Measurements from ENCODE around the gene NELL1. TPM values are rescaled to one million over a fixed set of nuclear protein-coding genes. Genes with fewer than 3 reads are reported as not detected.

Gene NELL1
- total RNA-seq, 4 donors from 2014 or later = 0.27 TPM; not detected in 3

DNA sequence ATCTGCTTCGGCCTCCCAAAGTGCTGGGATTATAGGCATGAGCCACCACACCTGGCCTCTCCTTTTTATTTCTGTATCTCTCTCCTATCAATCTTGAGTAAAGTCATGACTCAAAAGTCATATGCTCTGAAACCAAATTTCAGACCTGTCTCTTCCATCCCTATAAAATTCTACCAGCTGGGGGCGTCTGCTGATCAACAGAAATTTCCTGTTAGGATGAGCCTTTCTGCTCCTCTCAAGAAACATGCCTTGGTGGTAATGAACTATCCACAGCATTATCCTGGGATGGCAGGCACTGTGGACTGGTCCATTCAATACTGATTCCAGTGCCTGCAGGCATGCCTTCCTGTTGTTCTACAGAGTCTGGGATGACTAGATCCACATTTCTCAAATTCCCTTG is 472.6 kb downstream of the NELL1 start:
- 62% methylated on average over 2 of the region's 2 CpGs; no CpG with 5 or more reads in 1 of the 2 donors for WGBS, 2 donors (ENCODE audit: low coverage in 1 of 2)
- in situ Hi-C loops (cut with MboI; ENCODE audit: low pct_ligation_motif_present in 1 of 4, low pct_unique_long_range_greater_than_20kb in 1 of 4, low sequenced_read_pairs in 3 of 4) = no loop called here

DNA sequence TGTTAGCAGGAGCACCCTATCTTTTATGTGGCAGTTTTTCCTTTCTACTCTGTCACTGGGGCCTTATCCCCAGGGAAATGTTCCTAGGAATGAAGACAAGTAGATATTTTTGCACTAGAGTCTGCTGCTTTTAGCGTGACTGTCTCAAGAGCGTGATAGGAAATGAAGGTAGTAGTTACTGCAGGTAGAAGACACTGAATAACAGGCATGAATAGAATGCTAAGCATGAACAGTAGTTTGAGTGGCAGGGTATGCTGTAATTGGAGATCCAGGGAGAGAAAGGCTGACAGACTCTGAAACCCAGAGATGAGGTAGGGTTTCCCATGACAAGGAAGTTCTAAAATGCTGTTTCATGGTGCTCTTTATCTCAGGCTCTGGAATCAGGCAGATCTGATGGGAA is 475.1 kb downstream of the NELL1 start:
- no peak overlapping the region for H3K27ac ChIP-seq
- H3K36me3 ChIP-seq = no peaks in the 10 kb centered on the region
- WGBS, 2 donors (ENCODE audit: low coverage in 1 of 2) = 80 to 81% methylated on average over 1 to 2 of the region's 2 CpGs
- no peaks in the 10 kb centered on the region for H3K9me3 ChIP-seq
- H3K4me1 ChIP-seq = no peaks in the 10 kb centered on the region
- DNase-seq = no peak
- intact Hi-C loops (cut with DNase I; ENCODE audit: low total_unique reads) = no loop called here
- no peak overlapping the region for H3K4me3 ChIP-seq
- in situ Hi-C loops (cut with MboI; ENCODE audit: low pct_ligation_motif_present in 1 of 4, low pct_unique_long_range_greater_than_20kb in 1 of 4, low sequenced_read_pairs in 3 of 4) = no loop called here
- no peaks in the 10 kb centered on the region for H3K27me3 ChIP-seq
- no peak for TF ChIP-seq POLR2A (IDR thresholded peaks at IDR 0.05)
- no peak for TF ChIP-seq POLR2AphosphoS5 (IDR thresholded peaks at IDR 0.05)
- TF ChIP-seq EP300 (IDR thresholded peaks at IDR 0.05; ENCODE audit: low read depth) = no peak
- TF ChIP-seq, protein P1, sequence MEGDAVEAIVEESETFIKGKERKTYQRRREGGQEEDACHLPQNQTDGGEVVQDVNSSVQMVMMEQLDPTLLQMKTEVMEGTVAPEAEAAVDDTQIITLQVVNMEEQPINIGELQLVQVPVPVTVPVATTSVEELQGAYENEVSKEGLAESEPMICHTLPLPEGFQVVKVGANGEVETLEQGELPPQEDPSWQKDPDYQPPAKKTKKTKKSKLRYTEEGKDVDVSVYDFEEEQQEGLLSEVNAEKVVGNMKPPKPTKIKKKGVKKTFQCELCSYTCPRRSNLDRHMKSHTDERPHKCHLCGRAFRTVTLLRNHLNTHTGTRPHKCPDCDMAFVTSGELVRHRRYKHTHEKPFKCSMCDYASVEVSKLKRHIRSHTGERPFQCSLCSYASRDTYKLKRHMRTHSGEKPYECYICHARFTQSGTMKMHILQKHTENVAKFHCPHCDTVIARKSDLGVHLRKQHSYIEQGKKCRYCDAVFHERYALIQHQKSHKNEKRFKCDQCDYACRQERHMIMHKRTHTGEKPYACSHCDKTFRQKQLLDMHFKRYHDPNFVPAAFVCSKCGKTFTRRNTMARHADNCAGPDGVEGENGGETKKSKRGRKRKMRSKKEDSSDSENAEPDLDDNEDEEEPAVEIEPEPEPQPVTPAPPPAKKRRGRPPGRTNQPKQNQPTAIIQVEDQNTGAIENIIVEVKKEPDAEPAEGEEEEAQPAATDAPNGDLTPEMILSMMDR (IDR thresholded peaks at IDR 0.05) = no peak

More for the DNA sequence above, 472.6 kb downstream of the NELL1 start:
- no peak for TF ChIP-seq POLR2A (IDR thresholded peaks at IDR 0.05)
- TF ChIP-seq POLR2AphosphoS5 (IDR thresholded peaks at IDR 0.05) = no peak
- TF ChIP-seq, protein P1 (IDR thresholded peaks at IDR 0.05) = no peak
- no peak for TF ChIP-seq EP300 (IDR thresholded peaks at IDR 0.05; ENCODE audit: low read depth)
- Histone ChIP-seq H3K4me1 (no peaks in the 10 kb centered on the region), H3K27ac (no peak overlapping the region), H3K9me3 (no peaks in the 10 kb centered on the region), H3K4me3 (no peak overlapping the region), H3K27me3 (no peaks in the 10 kb centered on the region), H3K36me3 (no peaks in the 10 kb centered on the region)
- intact Hi-C loops (cut with DNase I; ENCODE audit: low total_unique reads) = no loop called here
- no peak for DNase-seq

DNA sequence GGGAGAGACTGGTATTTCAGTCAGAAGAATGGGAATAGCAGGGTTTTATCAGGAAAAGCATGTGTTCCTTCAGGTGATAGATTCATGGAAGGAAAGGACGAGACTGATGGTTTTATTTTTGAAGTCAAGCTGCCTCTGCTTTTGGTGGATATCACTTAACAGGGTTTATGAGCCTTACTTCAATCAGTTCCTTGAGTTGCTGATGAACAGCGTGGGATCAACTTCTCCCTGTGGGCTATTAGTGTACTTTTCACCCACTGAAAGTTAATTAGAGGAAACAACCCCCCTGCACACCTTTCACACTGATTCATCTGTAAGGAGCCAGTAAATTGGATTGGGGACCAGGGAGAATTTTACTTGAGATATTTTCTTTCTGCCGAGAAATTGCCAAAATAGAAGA is 479.0 kb downstream of the NELL1 start:
- TF ChIP-seq, protein P1 (IDR thresholded peaks at IDR 0.05) = no peak
- no peak for TF ChIP-seq POLR2A (IDR thresholded peaks at IDR 0.05)
- TF ChIP-seq POLR2AphosphoS5 (IDR thresholded peaks at IDR 0.05) = no peak
- TF ChIP-seq EP300 (IDR thresholded peaks at IDR 0.05; ENCODE audit: low read depth) = no peak
- WGBS, 2 donors (ENCODE audit: low coverage in 1 of 2) = 62 to 76% methylated on average over 3 of the region's 3 CpGs
- no peaks in the 10 kb centered on the region for H3K4me1 ChIP-seq
- no peak for DNase-seq
- in situ Hi-C loops (cut with MboI; ENCODE audit: low pct_ligation_motif_present in 1 of 4, low pct_unique_long_range_greater_than_20kb in 1 of 4, low sequenced_read_pairs in 3 of 4) = no loop called here
- no peaks in the 10 kb centered on the region for H3K36me3 ChIP-seq
- H3K9me3 ChIP-seq = no peaks in the 10 kb centered on the region
- intact Hi-C loops (cut with DNase I; ENCODE audit: low total_unique reads) = no loop called here
- H3K27me3 ChIP-seq = no peaks in the 10 kb centered on the region
- H3K27ac ChIP-seq = no peak overlapping the region
- H3K4me3 ChIP-seq = no peak overlapping the region

DNA sequence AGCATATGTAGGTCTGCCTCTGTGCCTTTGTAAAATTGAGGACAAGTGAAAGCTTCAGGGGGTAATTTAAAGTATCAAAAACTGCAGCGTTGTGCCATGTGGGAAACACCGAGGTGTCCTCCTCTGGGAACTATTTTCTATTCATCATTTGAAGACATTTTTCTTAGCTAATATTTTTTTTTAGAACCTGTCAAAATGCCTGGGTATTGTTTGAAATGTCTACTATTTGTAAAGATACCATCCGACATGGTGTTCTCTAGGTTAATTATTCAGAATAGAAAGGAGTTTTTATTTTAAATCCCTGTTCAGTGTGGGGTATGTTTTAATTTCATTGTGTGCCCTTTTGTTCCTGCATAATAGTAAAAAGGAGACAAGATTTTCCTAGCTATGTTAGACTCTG is 490.8 kb downstream of the NELL1 start:
- H3K27me3 ChIP-seq = no peaks in the 10 kb centered on the region
- no peaks in the 10 kb centered on the region for H3K9me3 ChIP-seq
- 86 to 87% methylated on average over 3 of the region's 3 CpGs for WGBS, 2 donors (ENCODE audit: low coverage in 1 of 2)
- no peak overlapping the region for H3K4me3 ChIP-seq
- no peak for DNase-seq
- intact Hi-C loops (cut with DNase I; ENCODE audit: low total_unique reads) (no loop called here), in situ Hi-C loops (cut with MboI; ENCODE audit: low pct_ligation_motif_present in 1 of 4, low pct_unique_long_range_greater_than_20kb in 1 of 4, low sequenced_read_pairs in 3 of 4) (no loop called here)
- no peaks in the 10 kb centered on the region for H3K36me3 ChIP-seq
- TF ChIP-seq, protein P1 (IDR thresholded peaks at IDR 0.05) = no peak
- TF ChIP-seq EP300 (IDR thresholded peaks at IDR 0.05; ENCODE audit: low read depth) = no peak
- TF ChIP-seq POLR2AphosphoS5 (IDR thresholded peaks at IDR 0.05) = no peak
- TF ChIP-seq POLR2A (IDR thresholded peaks at IDR 0.05) = no peak
- H3K27ac ChIP-seq = no peak overlapping the region
- H3K4me1 ChIP-seq = no peaks in the 10 kb centered on the region

Measured in transverse colon (tissue), 4 donors.